Mesodermal cell (in vitro differentiated cells): Measurements from ENCODE around the gene PCNX3.

Source experiments
- H3K27ac ChIP-seq: 2 replicates; pipeline ENCODE4 v1.7.0; 2013; ENCODE audit warnings: mild to moderate bottlenecking, low read depth, low read length, moderate library complexity; ENCODE audit not compliant: severe bottlenecking
- H3K36me3 ChIP-seq: 2 replicates; pipeline ENCODE4 v1.7.1; 2013; ENCODE audit warnings: mild to moderate bottlenecking, low read length, moderate library complexity; ENCODE audit not compliant: control insufficient read depth, insufficient read depth
- H3K4me1 ChIP-seq: one replicate; pipeline ENCODE4 v1.7.1; 2013; ENCODE audit warnings: mild to moderate bottlenecking, low read length; ENCODE audit not compliant: insufficient read depth, control insufficient read depth, poor library complexity, severe bottlenecking
- H3K4me3 ChIP-seq: 2 replicates; pipeline ENCODE4 v1.7.0; 2013; ENCODE audit warnings: low read length, control low read depth, mild to moderate bottlenecking; ENCODE audit not compliant: insufficient read depth, poor library complexity, severe bottlenecking; ENCODE audit errors: extremely low read depth
- H3K9me3 ChIP-seq: 2 replicates; pipeline ENCODE4 v1.7.1; 2013; ENCODE audit warnings: mild to moderate bottlenecking, low read length, moderate library complexity; ENCODE audit not compliant: control insufficient read depth
- WGBS, 2 experiments: methylation state at CpG; one replicate each; pipeline ENCODE4 v1.1.5; 2013; ENCODE audit warnings: missing lambda C conversion rate in 2 of 2; ENCODE audit not compliant: insufficient coverage in 2 of 2; 5-methylcytosine and 5-hydroxymethylcytosine counted together

PCNX3 gene

GRCh38 chr11:65651589-65652510 is 36.3 kb downstream of the PCNX3 start:
- Histone ChIP-seq H3K9me3 (no peaks in the 10 kb centered on the region), H3K27ac (peak overlapping the region; percentile 98), H3K36me3 (peaks cover 58% of the 10 kb centered on the region), H3K4me3 (peak overlapping the region; percentile 44), H3K4me1 (peaks cover 11% of the 10 kb centered on the region)
- whole genome bisulfite sequencing, 2 experiments, result 48 to 50% methylated on average over 27 to 28 of the region's 28 CpGs

GRCh38 chr11:65652511-65653228 is 37.1 kb downstream of the PCNX3 start:
- Histone ChIP-seq H3K27ac (peak overlapping the region; percentile 98), H3K36me3 (peaks cover 66% of the 10 kb centered on the region), H3K4me3 (peak overlapping the region; percentile 44), H3K4me1 (peaks cover 11% of the 10 kb centered on the region), H3K9me3 (no peaks in the 10 kb centered on the region)
- WGBS, 2 experiments, result 2% methylated on average over 56 to 57 of the region's 68 CpGs

GRCh38 chr11:65653229-65654225 is 38.0 kb downstream of the PCNX3 start:
- Histone ChIP-seq H3K36me3 (peaks cover 75% of the 10 kb centered on the region), H3K27ac (peak overlapping the region; percentile 98), H3K4me1 (peaks cover 11% of the 10 kb centered on the region), H3K4me3 (peak overlapping the region; percentile 44), H3K9me3 (no peaks in the 10 kb centered on the region)
- 78 to 88% methylated on average over 11 to 12 of the region's 12 CpGs for WGBS, 2 experiments

GRCh38 chr11:65654375-65655349 is 39.1 kb downstream of the PCNX3 start:
- Histone ChIP-seq H3K9me3 (no peaks in the 10 kb centered on the region), H3K4me1 (peaks cover 11% of the 10 kb centered on the region), H3K27ac (peak overlapping the region; percentile 29), H3K4me3 (no peak overlapping the region), H3K36me3 (peaks cover 76% of the 10 kb centered on the region)
- WGBS, 2 experiments, result 95 to 99% methylated on average over 11 of the region's 14 CpGs

- Histone ChIP-seq H3K4me1 (peaks cover 11% of the 10 kb centered on the region), H3K4me3 (no peak overlapping the region), H3K36me3 (peaks cover 76% of the 10 kb centered on the region), H3K27ac (no peak overlapping the region), H3K9me3 (no peaks in the 10 kb centered on the region)
- 98 to 99% methylated on average over 13 of the region's 16 CpGs for WGBS, 2 experiments
Observed at GRCh38 chr11:65655570-65656332, 40.2 kb downstream of the PCNX3 start.

- Histone ChIP-seq H3K36me3 (peaks cover 80% of the 10 kb centered on the region), H3K4me3 (no peak overlapping the region), H3K27ac (no peak overlapping the region), H3K9me3 (no peaks in the 10 kb centered on the region), H3K4me1 (peaks cover 21% of the 10 kb centered on the region)
- 97 to 98% methylated on average over 7 of the region's 7 CpGs for WGBS, 2 experiments
Observed at GRCh38 chr11:65657426-65657825, 41.9 kb downstream of the PCNX3 start.

- Histone ChIP-seq H3K36me3 (peaks cover 80% of the 10 kb centered on the region), H3K4me1 (peaks cover 15% of the 10 kb centered on the region), H3K9me3 (no peaks in the 10 kb centered on the region), H3K27ac (no peak overlapping the region), H3K4me3 (no peak overlapping the region)
- whole genome bisulfite sequencing, 2 experiments, result 96 to 97% methylated on average over 21 of the region's 21 CpGs
Observed at GRCh38 chr11:65658174-65659021, 42.8 kb downstream of the PCNX3 start.

- 91 to 96% methylated on average over 8 to 9 of the region's 9 CpGs for WGBS, 2 experiments
- H3K4me1 ChIP-seq, result peaks cover 17% of the 10 kb centered on the region
- H3K36me3 ChIP-seq, result peaks cover 67% of the 10 kb centered on the region
Observed at GRCh38 chr11:65660038-65660437, 44.5 kb downstream of the PCNX3 start.

More at GRCh38 chr11:65660038-65660437, 44.5 kb downstream of the PCNX3 start:
- H3K27ac ChIP-seq, result no peak overlapping the region
- H3K4me3 ChIP-seq, result no peak overlapping the region
- H3K9me3 ChIP-seq, result no peaks in the 10 kb centered on the region
